Ishikawa (cell line): ENCODE measurements around the gene LRRC32.

Experiments used
- CEBPB ChIP-seq: IDR thresholded peaks from 2 replicates; pipeline ENCODE4 v1.6.1; 2012
- NFIC ChIP-seq: IDR thresholded peaks from 2 replicates; pipeline ENCODE4 v1.6.1; 2012
- RAD21 ChIP-seq: IDR thresholded peaks from 2 replicates; pipeline ENCODE4 v1.6.1; 2012; ENCODE audit warnings: low read depth
- YY1 ChIP-seq: IDR thresholded peaks from 2 replicates; pipeline ENCODE4 v1.6.1; 2012; ENCODE audit warnings: low read depth
- TF ChIP-seq, protein P1 (sequence below): IDR thresholded peaks from 2 replicates; pipeline ENCODE4 v1.6.1; 2012; ENCODE audit warnings: low read depth, mild to moderate bottlenecking

GRCh38 chr11:76649011-76649410 lies 21.5 kb downstream of the LRRC32 start:
- TF ChIP-seq RAD21 (no peak), YY1 (no peak), CEBPB (no peak), NFIC (no peak)
- TF ChIP-seq, protein P1, sequence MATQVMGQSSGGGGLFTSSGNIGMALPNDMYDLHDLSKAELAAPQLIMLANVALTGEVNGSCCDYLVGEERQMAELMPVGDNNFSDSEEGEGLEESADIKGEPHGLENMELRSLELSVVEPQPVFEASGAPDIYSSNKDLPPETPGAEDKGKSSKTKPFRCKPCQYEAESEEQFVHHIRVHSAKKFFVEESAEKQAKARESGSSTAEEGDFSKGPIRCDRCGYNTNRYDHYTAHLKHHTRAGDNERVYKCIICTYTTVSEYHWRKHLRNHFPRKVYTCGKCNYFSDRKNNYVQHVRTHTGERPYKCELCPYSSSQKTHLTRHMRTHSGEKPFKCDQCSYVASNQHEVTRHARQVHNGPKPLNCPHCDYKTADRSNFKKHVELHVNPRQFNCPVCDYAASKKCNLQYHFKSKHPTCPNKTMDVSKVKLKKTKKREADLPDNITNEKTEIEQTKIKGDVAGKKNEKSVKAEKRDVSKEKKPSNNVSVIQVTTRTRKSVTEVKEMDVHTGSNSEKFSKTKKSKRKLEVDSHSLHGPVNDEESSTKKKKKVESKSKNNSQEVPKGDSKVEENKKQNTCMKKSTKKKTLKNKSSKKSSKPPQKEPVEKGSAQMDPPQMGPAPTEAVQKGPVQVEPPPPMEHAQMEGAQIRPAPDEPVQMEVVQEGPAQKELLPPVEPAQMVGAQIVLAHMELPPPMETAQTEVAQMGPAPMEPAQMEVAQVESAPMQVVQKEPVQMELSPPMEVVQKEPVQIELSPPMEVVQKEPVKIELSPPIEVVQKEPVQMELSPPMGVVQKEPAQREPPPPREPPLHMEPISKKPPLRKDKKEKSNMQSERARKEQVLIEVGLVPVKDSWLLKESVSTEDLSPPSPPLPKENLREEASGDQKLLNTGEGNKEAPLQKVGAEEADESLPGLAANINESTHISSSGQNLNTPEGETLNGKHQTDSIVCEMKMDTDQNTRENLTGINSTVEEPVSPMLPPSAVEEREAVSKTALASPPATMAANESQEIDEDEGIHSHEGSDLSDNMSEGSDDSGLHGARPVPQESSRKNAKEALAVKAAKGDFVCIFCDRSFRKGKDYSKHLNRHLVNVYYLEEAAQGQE: no peak
